HG02973 (cell line): ENCODE measurements around the gene NMT2.

Source experiments
- ATAC-seq: cut with Tn5 transposase; IDR thresholded peaks from one replicate; pipeline ENCODE4 v1.9.1; 2021; ENCODE audit warnings: moderate library complexity; ENCODE audit not compliant: unreplicated experiment

The NMT2 gene

GRCh38 chr10:15146366-15146765, 22.1 kb downstream of the NMT2 start:
- no peak for ATAC-seq

GRCh38 chr10:15144788-15145187, 23.7 kb downstream of the NMT2 start:
- ATAC-seq = no peak

DNA sequence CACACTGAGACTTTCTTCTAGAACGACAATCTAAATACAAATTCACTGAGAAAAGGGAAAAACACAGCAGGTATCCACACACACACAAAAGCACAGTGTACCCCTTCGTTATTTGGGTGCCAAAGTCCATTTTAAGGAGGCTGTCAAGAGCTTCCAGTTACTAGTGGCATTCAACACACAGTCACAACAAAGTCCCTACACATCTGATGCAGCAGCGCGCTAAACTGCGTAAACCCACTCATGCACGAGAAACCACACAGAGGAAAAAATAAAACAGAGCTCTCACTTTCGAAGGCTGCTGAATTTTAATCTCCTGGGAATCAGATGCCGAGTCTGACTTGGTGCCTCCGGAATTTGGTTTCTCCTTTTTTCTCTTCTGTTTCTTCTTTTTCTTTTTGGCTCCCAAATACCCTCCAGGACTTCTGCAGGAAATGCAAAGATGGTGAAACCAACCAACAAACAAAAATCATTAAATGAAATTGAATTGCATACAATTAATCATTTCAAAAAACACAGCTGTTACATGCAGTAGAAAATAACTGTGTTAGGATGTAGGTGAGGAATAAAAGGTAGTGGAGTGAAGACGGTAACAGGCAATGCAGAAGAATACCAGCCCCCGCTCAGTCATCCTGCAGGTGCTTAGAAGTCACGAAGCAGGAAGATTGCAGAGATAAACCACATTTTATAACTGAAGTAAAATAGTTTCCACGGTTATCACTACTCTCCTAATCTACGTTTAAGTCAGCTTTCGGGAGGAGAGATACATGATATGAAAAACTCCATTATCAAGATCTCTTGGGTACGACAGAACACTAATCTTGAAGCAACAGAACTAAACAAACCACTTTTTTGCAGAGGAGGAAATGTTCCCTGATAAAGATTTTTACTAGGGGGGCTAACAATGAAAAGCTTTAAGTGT, 27.1 kb downstream of the NMT2 start:
- ATAC-seq = peak; percentile 91

DNA sequence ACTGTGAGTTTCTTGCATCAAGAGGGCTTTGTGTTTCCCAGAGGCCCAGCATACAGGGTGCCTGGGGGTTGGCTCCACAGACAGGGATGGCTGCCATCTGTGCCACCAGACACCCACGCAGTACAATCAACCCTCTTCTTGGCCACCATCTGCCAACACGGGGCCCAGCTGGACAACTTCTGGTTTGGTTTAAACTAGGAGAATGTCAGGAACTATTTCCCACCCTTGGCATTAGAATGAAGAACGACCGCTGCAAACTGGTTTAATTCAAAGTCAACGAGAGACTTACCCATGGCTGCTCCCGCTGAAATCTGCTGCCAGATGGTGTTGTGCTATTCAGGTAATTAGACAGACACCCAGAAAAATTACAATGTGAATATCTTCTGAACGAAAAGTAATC, 27.8 kb downstream of the NMT2 start:
- no peak for ATAC-seq

GRCh38 chr10:15137636-15138035, 30.9 kb downstream of the NMT2 start:
- no peak for ATAC-seq

- ATAC-seq = no peak
These were observed 31.5 kb downstream of the NMT2 start for GRCh38 chr10:15137036-15137359.

- no peak for ATAC-seq
These were observed 32.1 kb downstream of the NMT2 start for GRCh38 chr10:15136129-15137035.

GRCh38 chr10:15131330-15131729, 37.2 kb downstream of the NMT2 start:
- ATAC-seq = no peak

DNA sequence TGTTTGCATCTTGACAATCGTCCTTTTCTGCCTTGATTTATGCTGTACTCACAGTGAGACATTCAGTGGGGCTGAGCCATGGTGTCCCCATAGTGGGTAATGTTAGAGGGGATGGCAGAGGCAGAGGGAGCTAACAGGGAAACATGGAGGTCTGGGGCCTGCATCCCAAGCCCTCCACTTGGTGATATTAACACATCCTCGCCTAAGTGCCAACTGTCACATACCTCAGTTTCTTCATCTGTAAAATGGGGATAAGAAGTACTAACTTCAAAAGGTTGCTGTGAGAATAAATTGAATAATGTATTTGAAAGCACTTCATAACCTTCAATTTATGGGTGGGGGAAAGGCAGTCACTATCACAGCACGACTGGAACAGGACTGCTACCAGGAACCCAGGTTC, 43.6 kb downstream of the NMT2 start:
- ATAC-seq = no peak

GRCh38 chr10:15124190-15124589, 44.3 kb downstream of the NMT2 start:
- no peak for ATAC-seq

- ATAC-seq = no peak
These were observed 44.7 kb downstream of the NMT2 start for GRCh38 chr10:15123749-15124184.

GRCh38 chr10:15122477-15123030, 45.9 kb downstream of the NMT2 start:
- ATAC-seq = peak; percentile 78

DNA sequence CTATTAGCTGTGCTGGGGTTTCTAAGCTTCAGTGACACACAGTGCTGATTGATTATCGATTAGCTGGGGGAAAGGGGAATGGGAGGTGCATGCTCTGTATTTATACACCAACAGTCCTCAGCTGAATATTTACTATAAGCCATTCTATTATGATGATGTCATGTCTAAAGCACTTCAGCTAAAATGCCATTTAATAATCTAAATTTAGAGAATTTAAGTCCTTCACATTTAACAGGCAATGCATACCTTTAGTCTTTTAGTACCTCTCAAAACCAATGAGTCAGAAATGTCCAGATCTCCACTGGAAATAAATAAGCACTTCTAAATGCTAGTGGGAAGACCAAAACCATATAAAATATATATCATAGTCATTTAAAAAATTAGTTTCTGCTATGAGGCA, 46.8 kb downstream of the NMT2 start:
- ATAC-seq = no peak

GRCh38 chr10:15120523-15120922, 48.0 kb downstream of the NMT2 start:
- ATAC-seq = no peak

DNA sequence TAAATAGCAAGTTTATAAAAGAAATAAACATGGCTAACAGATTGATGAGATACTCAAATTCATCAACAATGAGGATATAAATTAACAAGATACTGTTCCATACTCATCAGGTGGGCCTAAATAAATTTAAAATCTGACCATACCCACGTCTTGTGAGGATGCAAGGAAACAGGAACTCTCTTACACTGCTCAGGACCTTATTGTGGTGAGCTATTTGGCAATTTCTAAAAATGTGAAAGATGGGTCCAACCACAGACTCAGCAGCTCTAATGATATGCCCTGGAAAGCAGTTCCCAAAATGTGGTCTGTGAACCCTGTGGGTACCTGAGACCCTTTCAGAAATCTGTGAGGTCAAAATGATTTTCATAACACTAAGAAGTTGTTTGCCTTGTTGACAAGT, 49.9 kb downstream of the NMT2 start:
- no peak for ATAC-seq

DNA sequence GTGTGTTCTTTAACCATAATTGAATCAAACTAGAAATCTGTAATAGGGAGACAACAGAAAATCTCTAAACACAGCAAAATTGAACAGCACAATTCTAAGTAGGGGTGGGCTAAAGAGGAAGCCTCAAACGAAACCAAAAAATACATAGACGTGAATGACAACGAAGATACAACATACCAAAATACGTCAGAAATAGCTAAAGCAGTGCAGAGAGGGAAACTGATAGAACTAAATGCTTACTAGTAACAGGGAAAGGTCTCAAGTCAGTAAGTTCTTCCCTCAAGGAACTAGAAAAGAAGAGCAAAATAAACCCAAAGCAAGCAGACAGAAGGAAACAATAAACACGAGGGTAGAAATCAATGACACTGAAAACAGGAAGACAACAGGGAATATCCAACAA, 52.3 kb downstream of the NMT2 start:
- ATAC-seq = no peak

- no peak for ATAC-seq
These were observed 54.7 kb downstream of the NMT2 start for GRCh38 chr10:15113766-15114165.

DNA sequence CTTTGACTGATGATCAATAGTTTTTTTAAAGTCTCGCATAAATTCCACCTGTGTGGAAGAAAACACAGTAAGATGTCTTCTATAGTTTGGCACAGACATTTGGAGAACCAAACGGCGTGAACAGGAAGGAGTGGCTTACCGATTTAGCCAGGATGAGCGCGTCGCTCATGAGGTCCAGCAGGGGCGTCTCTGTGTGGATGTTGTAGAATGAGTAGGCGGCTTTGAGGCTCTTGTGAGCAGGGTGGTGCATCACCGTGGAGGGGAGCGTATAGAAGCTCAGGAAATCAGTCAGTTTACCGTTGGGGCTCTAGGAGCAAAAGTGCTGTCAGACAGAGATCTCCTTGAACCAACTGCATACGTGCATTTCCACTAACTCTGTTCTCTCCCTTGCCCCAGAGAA, 55.8 kb downstream of the NMT2 start:
- ATAC-seq = no peak

DNA sequence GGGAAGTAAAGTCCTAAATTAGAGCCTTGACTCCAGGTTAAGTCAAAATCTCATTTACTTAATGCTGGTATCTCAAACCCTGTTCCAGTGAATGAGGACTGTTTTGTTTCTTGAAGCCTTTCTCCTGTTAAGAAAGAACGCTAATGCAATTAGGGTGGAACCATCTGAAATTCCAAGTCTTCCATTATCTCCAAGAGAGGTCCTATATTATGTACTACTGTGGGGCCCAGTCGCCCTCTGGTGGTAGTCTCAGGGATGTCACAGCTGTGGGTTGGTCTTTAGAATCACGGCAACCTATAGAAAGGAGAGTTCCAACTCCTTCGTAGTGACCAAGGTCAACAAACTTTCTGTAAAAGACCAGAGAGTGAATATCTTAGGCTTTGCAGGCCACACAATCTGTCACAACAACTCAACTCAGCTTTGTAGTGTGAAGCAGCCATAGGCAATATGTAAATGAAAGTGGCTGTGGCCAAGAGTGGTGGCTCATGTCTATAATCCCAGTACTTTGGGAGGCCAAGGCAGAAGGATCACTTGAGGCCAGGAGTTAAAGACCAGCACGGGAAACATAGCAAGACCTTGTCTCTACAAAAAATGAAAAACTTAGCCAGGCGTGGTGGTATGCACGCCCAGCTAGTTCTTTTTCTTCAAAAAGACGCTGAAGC, 62.0 kb downstream of the NMT2 start:
- peak; percentile 93 for ATAC-seq

- ATAC-seq = no peak
These were observed 65.0 kb downstream of the NMT2 start for GRCh38 chr10:15103513-15103912.

DNA sequence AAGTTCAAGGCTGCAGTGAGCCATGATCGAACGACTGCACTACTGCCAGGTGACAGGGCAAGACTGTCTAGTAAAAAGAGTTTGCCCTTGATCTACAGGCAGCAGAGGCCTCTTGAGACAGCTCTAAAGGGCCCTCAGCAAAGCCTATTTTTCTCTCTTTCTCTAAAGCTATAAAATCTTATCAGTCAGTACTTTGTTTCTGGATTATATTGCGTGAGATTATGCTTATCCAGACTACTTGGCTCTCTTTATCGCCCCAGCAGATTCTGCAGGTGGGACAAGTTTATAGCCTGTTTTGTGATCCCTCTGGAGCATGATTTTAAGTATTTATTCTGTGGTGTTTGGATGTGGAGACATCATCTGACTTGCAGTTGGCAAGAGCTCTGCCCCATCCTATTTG, 68.6 kb downstream of the NMT2 start:
- ATAC-seq = no peak
